ENCODE data around the gene RAB27B.

DNA sequence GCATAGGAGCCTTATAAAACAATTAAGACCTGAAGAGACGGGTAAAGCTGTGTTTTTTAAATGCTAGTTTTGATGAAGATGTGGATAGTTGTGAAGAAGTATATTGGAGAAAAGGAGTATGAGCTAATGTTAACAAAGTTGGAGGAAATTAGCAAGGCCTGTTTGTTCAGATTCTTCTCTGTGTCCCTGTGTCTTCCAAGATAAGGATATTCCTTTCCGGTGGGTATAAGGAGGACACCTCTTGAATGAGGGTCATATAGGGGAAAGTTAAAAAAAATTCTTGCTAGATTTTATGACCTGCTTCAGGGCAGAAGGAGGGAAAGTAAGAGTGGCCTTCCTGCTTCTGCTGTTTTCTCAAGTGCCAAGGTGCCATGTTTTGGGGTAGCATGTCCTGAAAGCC is 72.0 kb downstream of the RAB27B start:
- TF ChIP-seq EP300 (IDR thresholded peaks at IDR 0.05; ENCODE audit: borderline replicate concordance in 1 of 2, low read depth in 2 of 2, low read length in 2 of 2) = no peak
- no peak for TF ChIP-seq CREB1 (IDR thresholded peaks at IDR 0.05)
- no peak for TF ChIP-seq CTCF (IDR thresholded peaks at IDR 0.05; ENCODE audit: control extremely low read depth in 1 of 3, insufficient read depth in 1 of 3, low read depth in 1 of 3, low read length in 3 of 3)
- no peak for TF ChIP-seq TAF1 (IDR thresholded peaks at IDR 0.05; ENCODE audit: low read depth, low read length)
- no peak for TF ChIP-seq POLR2A (IDR thresholded peaks at IDR 0.05; ENCODE audit: control extremely low read depth in 1 of 2, low read depth in 2 of 2, low read length in 2 of 2)
- TF ChIP-seq HDAC2 (IDR thresholded peaks at IDR 0.05; ENCODE audit: borderline replicate concordance in 1 of 2, low read depth in 2 of 2, low read length in 2 of 2) = no peak
- no peak for TF ChIP-seq SUZ12 (IDR thresholded peaks at IDR 0.05; ENCODE audit: low read length)
- TF ChIP-seq SP1 (IDR thresholded peaks at IDR 0.05; ENCODE audit: low read depth, low read length) = no peak
- no peak for TF ChIP-seq POU5F1 (IDR thresholded peaks at IDR 0.05; ENCODE audit: low read depth, low read length)
- no peak for TF ChIP-seq JUN (IDR thresholded peaks at IDR 0.05; ENCODE audit: low read depth, low read length)
- TF ChIP-seq KDM5A (IDR thresholded peaks at IDR 0.05; ENCODE audit: low read length) = no peak
- no peak for TF ChIP-seq GABPA (IDR thresholded peaks at IDR 0.05; ENCODE audit: borderline replicate concordance, insufficient read depth, low read length)
- no peak for TF ChIP-seq CEBPB (IDR thresholded peaks at IDR 0.05; ENCODE audit: low read depth, low read length)
- TF ChIP-seq SP4 (IDR thresholded peaks at IDR 0.05; ENCODE audit: low read length) = no peak
